Neural crest cell (in vitro differentiated cells): ENCODE results near the gene SIRPA. TPM values are rescaled to one million over a fixed set of nuclear protein-coding genes. Genes with fewer than 3 reads are reported as not detected.
"Not testable (repeated sequence)": the region's sequence is repeated elsewhere in the genome, so short reads cannot be mapped to it uniquely, and the experiment has no call there.

Experiments
- DNase-seq: peaks from one replicate; pipeline ENCODE4 v3.0.0; 2021; ENCODE audit warnings: low read depth, mixed read lengths, low spot score
- H3K27ac Mint-ChIP-seq: one replicate; pipeline ENCODE4 v1.8.0; 2021; ENCODE audit warnings: mild to moderate bottlenecking, mixed read lengths; ENCODE audit not compliant: unreplicated experiment
- H3K27me3 Mint-ChIP-seq: 2 replicates; pipeline ENCODE4 v1.8.0; 2021; ENCODE audit warnings: low read depth, mild to moderate bottlenecking, mixed read lengths
- H3K36me3 Mint-ChIP-seq: 2 replicates; pipeline ENCODE4 v1.8.0; 2021; ENCODE audit warnings: low read depth, mild to moderate bottlenecking, mixed read lengths
- H3K4me1 Mint-ChIP-seq: 2 replicates; pipeline ENCODE4 v1.8.0; 2021; ENCODE audit warnings: mixed read lengths
- H3K4me3 Mint-ChIP-seq: one replicate; pipeline ENCODE4 v1.8.0; 2021; ENCODE audit warnings: mild to moderate bottlenecking, mixed read lengths
- H3K9me3 Mint-ChIP-seq: 2 replicates; pipeline ENCODE4 v1.8.0; 2021; ENCODE audit warnings: mixed read lengths
- total RNA-seq: library from RNA; stranded (reverse); gene quantifications from 2 replicates; pipeline ENCODE4 v1.2.1, GENCODE V29; 2021
- TF ChIP-seq, protein P1 (sequence below): fragments of 200-600 bp; sonication (generic); conservative IDR thresholded peaks from 2 replicates; pipeline ENCODE4 v1.5.0; 2021; ENCODE audit warnings: antibody characterized with exemption, mild to moderate bottlenecking

The SIRPA gene
- total RNA-seq, 1 donor from 2014 or later = 10.2 TPM

GRCh38 chr20:1915725-1916124, 20.5 kb downstream of the SIRPA start:
- H3K36me3 Mint-ChIP-seq = no peaks in the 10 kb centered on the region
- no peak overlapping the region for H3K27ac Mint-ChIP-seq
- no peaks in the 10 kb centered on the region for H3K27me3 Mint-ChIP-seq
- no peaks in the 10 kb centered on the region for H3K9me3 Mint-ChIP-seq
- TF ChIP-seq, protein P1, sequence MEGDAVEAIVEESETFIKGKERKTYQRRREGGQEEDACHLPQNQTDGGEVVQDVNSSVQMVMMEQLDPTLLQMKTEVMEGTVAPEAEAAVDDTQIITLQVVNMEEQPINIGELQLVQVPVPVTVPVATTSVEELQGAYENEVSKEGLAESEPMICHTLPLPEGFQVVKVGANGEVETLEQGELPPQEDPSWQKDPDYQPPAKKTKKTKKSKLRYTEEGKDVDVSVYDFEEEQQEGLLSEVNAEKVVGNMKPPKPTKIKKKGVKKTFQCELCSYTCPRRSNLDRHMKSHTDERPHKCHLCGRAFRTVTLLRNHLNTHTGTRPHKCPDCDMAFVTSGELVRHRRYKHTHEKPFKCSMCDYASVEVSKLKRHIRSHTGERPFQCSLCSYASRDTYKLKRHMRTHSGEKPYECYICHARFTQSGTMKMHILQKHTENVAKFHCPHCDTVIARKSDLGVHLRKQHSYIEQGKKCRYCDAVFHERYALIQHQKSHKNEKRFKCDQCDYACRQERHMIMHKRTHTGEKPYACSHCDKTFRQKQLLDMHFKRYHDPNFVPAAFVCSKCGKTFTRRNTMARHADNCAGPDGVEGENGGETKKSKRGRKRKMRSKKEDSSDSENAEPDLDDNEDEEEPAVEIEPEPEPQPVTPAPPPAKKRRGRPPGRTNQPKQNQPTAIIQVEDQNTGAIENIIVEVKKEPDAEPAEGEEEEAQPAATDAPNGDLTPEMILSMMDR = no peak
- DNase-seq = no peak
- H3K4me1 Mint-ChIP-seq = no peaks in the 10 kb centered on the region
- H3K4me3 Mint-ChIP-seq = no peak overlapping the region

DNA sequence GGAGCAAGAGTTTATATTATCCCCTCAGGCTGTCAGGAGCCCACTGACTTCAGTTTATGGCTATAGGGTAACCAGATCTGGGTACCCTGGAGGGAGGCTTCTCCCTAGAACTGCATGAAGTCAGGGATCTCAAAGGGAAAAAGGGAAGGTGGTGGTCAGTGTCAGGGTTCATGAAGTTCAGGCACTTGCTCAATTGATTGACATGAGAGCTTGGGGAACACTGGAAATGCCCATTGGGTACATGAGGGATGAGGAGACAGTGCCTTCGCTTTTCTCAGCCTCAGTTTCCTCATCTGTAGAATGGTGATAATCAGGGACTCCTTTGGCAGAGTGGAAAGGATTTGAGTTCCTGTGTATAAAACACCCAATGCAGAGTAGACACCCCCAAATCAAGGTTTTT, 22.6 kb downstream of the SIRPA start:
- no peak overlapping the region for H3K4me3 Mint-ChIP-seq
- H3K27me3 Mint-ChIP-seq = no peaks in the 10 kb centered on the region
- no peak for DNase-seq
- H3K4me1 Mint-ChIP-seq = no peaks in the 10 kb centered on the region
- TF ChIP-seq, protein P1 = no peak
- H3K9me3 Mint-ChIP-seq = no peaks in the 10 kb centered on the region
- no peaks in the 10 kb centered on the region for H3K36me3 Mint-ChIP-seq
- H3K27ac Mint-ChIP-seq = no peak overlapping the region

DNA sequence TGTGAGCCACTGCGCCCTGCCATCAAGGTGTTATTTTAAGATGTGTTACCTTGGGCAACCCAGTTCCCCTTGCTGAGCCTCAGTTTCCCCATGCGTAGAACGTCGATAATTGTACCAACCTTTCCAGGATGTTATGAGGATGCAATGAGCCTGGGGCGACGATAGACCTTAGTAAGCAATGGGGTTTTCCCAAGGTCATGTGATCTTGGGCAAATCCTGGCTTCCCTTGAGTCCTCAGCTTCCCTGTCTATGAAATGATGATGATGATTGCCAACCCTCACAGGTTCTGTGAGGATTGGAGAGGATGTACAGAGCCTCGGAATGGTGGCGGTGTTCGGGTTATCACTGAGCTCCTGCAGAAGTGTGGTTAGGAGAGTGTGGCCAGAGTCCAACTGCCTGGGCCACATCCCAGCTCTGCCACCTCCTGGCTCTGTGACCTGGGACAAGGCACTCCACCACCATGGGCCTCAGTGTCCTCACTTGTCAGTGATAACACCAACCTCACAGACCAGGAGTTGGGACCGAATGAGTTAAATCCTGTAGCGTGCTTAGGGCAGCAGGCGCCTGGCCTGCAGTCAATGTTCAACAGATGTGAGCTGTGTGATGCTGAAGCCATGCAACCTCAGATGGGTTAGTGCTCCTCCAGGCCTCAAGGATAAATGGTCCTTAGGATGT, 23.4 kb downstream of the SIRPA start:
- Mint-ChIP-seq H3K9me3 (no peaks in the 10 kb centered on the region), H3K27ac (no peak overlapping the region), H3K4me1 (no peaks in the 10 kb centered on the region), H3K36me3 (no peaks in the 10 kb centered on the region), H3K4me3 (no peak overlapping the region), H3K27me3 (no peaks in the 10 kb centered on the region)
- TF ChIP-seq, protein P1 = no peak
- DNase-seq = no peak

DNA sequence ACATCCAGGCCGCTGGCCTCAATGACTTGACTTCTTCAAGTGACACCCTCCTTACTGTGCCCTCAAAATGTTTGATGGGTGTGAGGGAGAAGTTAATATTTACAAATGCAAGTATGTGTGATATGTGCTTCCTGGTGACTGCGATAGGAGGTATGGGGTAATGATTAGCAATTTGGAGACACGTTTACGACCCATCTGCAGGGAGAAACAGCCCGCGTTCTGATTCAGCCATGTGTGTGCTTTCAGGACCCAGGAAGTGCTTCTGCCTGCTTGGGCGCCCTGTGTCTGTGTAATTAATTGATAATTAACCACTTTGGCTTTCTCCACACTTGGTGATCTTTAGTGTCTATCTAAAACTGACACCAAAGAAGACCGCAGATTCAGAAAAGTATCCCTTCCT, 25.0 kb downstream of the SIRPA start:
- Mint-ChIP-seq H3K36me3 (no peaks in the 10 kb centered on the region), H3K27me3 (no peaks in the 10 kb centered on the region), H3K4me1 (no peaks in the 10 kb centered on the region), H3K4me3 (no peak overlapping the region), H3K27ac (no peak overlapping the region), H3K9me3 (no peaks in the 10 kb centered on the region)
- TF ChIP-seq, protein P1 = no peak
- DNase-seq = no peak

DNA sequence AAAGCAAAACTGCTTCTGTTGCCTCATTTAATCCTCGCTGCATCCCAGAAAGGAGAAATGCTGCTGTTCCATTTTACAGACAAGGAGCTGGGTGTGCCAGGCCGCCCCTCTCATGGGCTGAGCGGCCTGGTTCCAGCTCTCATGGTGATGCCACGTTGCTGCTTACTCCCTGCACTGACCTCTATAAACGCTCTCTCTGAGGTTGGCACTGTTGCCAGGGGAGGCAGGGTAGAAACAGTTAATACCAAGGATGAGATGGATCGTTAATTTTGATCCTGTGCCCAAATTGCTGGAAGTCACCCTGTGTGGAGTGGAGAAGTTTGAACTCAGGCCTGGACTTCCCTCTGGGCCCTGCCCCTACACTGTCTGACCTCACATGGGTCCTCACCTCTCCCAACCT, 25.6 kb downstream of the SIRPA start:
- Mint-ChIP-seq H3K9me3 (no peaks in the 10 kb centered on the region), H3K4me3 (no peak overlapping the region), H3K27ac (no peak overlapping the region), H3K36me3 (no peaks in the 10 kb centered on the region), H3K4me1 (no peaks in the 10 kb centered on the region), H3K27me3 (no peaks in the 10 kb centered on the region)
- TF ChIP-seq, protein P1 = no peak
- no peak for DNase-seq

DNA sequence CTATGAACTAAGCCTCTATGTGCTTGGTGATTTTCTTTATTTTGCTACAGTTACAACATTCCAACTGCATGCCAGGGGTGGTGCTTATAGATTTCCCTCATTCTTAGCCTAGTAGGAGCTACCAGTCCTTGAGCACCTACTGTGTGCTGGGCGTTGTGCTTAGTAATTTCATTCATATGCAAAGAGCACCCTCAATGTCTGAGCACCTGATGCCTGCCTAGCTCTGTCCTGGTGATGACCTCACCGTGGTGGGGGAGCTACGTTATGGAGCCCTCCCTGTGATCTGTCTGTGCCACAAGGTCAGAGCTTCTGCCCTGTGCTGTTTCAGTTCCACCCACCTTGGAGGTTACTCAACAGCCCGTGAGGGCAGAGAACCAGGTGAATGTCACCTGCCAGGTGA, 26.8 kb downstream of the SIRPA start:
- not testable (repeated sequence) for H3K36me3 Mint-ChIP-seq, H3K27ac Mint-ChIP-seq, DNase-seq, H3K4me3 Mint-ChIP-seq, H3K27me3 Mint-ChIP-seq, H3K9me3 Mint-ChIP-seq, H3K4me1 Mint-ChIP-seq
